GM12878 (cell line): ENCODE data around the gene HSPA12A. TPM values are rescaled to one million over a fixed set of nuclear protein-coding genes. Genes with fewer than 3 reads are reported as not detected.

ENCODE experiments used
- ATAC-seq: fragments of 200-7000 bp; cut with Tn5 transposase; 3 replicates; pipeline ENCODE4 v1.9.1; 2020; ENCODE audit warnings: mild to moderate bottlenecking, moderate library complexity
- BruUV-seq: library from RNA; stranded (reverse); fragments of 400-500 nt; replicated peaks from 2 replicates; lab custom pipeline; 2021; lab: Mats Ljungman, UMichigan
- CTCF ChIA-PET: fragments of 300-600 bp; sonication (Branson Sonifier 250); formaldehyde crosslinking; extraction: SDS; loops from one replicate; lab custom pipeline; 2021; ENCODE audit warnings: inconsistent platforms; lab: Yijun Ruan, JAX
- POLR2A ChIA-PET: fragments of 350-600 bp; formaldehyde crosslinking; extraction: SDS; loops from one replicate; lab custom pipeline; 2021; ENCODE audit warnings: inconsistent platforms; lab: Charles Lee
- RAD21 ChIA-PET: fragments of 300-600 bp; sonication (Branson Sonifier 250); formaldehyde crosslinking; loops from one replicate; lab custom pipeline; 2023; ENCODE audit warnings: antibody characterized with exemption; ENCODE audit not compliant: unreplicated experiment; lab: Charles Lee
- SMC1A ChIA-PET: fragments of 300-600 bp; sonication (Branson Sonifier 250); formaldehyde crosslinking; loops from one replicate; lab custom pipeline; 2023; ENCODE audit not compliant: unreplicated experiment, uncharacterized antibody; lab: Charles Lee
- DNase-seq: peaks from one replicate; pipeline ENCODE4 v3.0.0-alpha.2; 2011; ENCODE audit warnings: low read depth, low spot score
- FAIRE-seq: peaks from 3 replicates; lab custom pipeline; 2011; peaks lifted over from hg19 to GRCh38; lab: Jason Lieb, UNC
- H2AFZ ChIP-seq: 2 replicates; pipeline ENCODE4 v1.6.0; 2011; ENCODE audit warnings: low read depth, low read length, control low read depth; ENCODE audit not compliant: control insufficient read depth
- H3K27ac ChIP-seq: 2 replicates; pipeline ENCODE4 v1.5.1; 2011; ENCODE audit warnings: control low read depth; ENCODE audit not compliant: control insufficient read depth, insufficient read depth
- H3K27me3 ChIP-seq, 2 experiments: replicated peaks in 1 of 2; 2 replicates each; pipeline versions ENCODE4 v1.6.0 to v1.6.1; 2011; ENCODE audit warnings: low read length in 1 of 2; ENCODE audit not compliant: control insufficient read depth in 2 of 2, insufficient read depth in 2 of 2
- H3K36me3 ChIP-seq, 2 experiments: 2 replicates each; pipeline ENCODE4 v1.5.1; 2011; ENCODE audit warnings: low read length in 1 of 2; ENCODE audit not compliant: control insufficient read depth in 2 of 2, insufficient read depth in 2 of 2
- H3K4me1 ChIP-seq: 2 replicates; pipeline ENCODE4 v1.6.1; 2011; ENCODE audit warnings: mild to moderate bottlenecking, low read length, moderate library complexity, mixed read lengths; ENCODE audit not compliant: control insufficient read depth, insufficient read depth
- H3K4me2 ChIP-seq: 2 replicates; pipeline ENCODE4 v1.6.0; 2011; ENCODE audit warnings: control low read depth; ENCODE audit not compliant: control insufficient read depth, insufficient read depth
- H3K4me3 ChIP-seq: fragments of 200-600 bp; sonication (generic); 2 replicates; pipeline ENCODE4 v1.5.1; 2016
- H3K79me2 ChIP-seq: 2 replicates; pipeline ENCODE4 v1.6.0; 2011; ENCODE audit warnings: low read length; ENCODE audit not compliant: control insufficient read depth, insufficient read depth
- H3K9ac ChIP-seq: 2 replicates; pipeline ENCODE4 v1.8.0; 2011; ENCODE audit warnings: low read length, control low read depth, mixed read lengths; ENCODE audit not compliant: control insufficient read depth, insufficient read depth
- H3K9me3 ChIP-seq: replicated peaks from 3 replicates; pipeline ENCODE4 v1.5.1; 2011; ENCODE audit warnings: mild to moderate bottlenecking, low read length; ENCODE audit not compliant: control insufficient read depth, insufficient read depth
- H4K20me1 ChIP-seq: 2 replicates; pipeline ENCODE4 v1.6.0; 2011; ENCODE audit not compliant: control insufficient read depth, insufficient read depth
- ATF7 ChIP-seq: fragments of 450-650 bp; IDR thresholded peaks from 2 replicates; pipeline ENCODE4 v1.6.1; 2016; ENCODE audit warnings: low read depth, mild to moderate bottlenecking
- BCLAF1 ChIP-seq: fragments of 450-650 bp; IDR thresholded peaks from 2 replicates; pipeline ENCODE4 v1.6.1; 2017; ENCODE audit warnings: antibody characterized with exemption, mild to moderate bottlenecking, moderate library complexity
- PML ChIP-seq: IDR thresholded peaks from 2 replicates; pipeline ENCODE4 v1.6.1; 2012; ENCODE audit warnings: low read length, inconsistent platforms
- POLR2AphosphoS5 ChIP-seq: IDR thresholded peaks from 2 replicates; pipeline ENCODE4 v1.6.1; 2011; ENCODE audit warnings: mild to moderate bottlenecking, low read length, inconsistent platforms
- ZBTB11 ChIP-seq: fragments of 450-650 bp; formaldehyde crosslinking; IDR thresholded peaks from 2 replicates; pipeline ENCODE4 v1.5.0; 2022; ENCODE audit warnings: mild to moderate bottlenecking, missing genetic modification characterization
- ZNF217 ChIP-seq: fragments of 450-650 bp; IDR thresholded peaks from 2 replicates; pipeline ENCODE4 v1.6.1; 2017; ENCODE audit warnings: antibody characterized with exemption, mild to moderate bottlenecking
- WGBS: methylation state at CpG from one replicate; pipeline ENCODE4 v1.1.6; 2016; ENCODE audit warnings: low lambda C conversion rate; ENCODE audit not compliant: insufficient replicate concordance, insufficient coverage; ENCODE audit errors: missing lambda C conversion rate; 5-methylcytosine and 5-hydroxymethylcytosine counted together
- in situ Hi-C: fragments of 300-500 bp; cut with MboI; formaldehyde crosslinking; loops from 9 replicates; pipeline ENCODE4 v1.14.3; 2018; ENCODE audit warnings: mixed read lengths
- intact Hi-C: fragments of 100-400 bp; cut with micrococcal nuclease; formaldehyde crosslinking; loops from one replicate; pipeline ENCODE4 v1.14.2; 2022; ENCODE audit not compliant: unreplicated experiment
- polyA plus RNA-seq, 11 experiments: library from polyadenylated mRNA; depleted of rRNA in 4 of 11; unstranded in 6 of 11; stranded (reverse) in 5 of 11; fragments of >200 nt; fragmentation: Nextera tagmentation in 4 of 11; fragmentation: Illumina TruSeq in 1 of 11; extraction: Ambion mirVana in 4 of 11; extraction: Trizol in 1 of 11; gene quantifications; 1 replicate in 1 of 11; 2 replicates in 10 of 11; pipeline versions ENCODE4 v1.2.1 to v1.2.3, GENCODE V29; 2011 to 2016; ENCODE audit warnings: inconsistent platforms in 2 of 11, missing spikeins in 2 of 11, low read depth in 1 of 11
- total RNA-seq, 4 experiments: library from RNA; depleted of rRNA in 3 of 4; stranded (reverse); fragments of >200 nt in 3 of 4; fragmentation: Illumina TruSeq in 1 of 4; extraction: Trizol in 1 of 4; gene quantifications; 2 replicates each; pipeline versions ENCODE4 v1.2.1 to v1.2.3, GENCODE V29; 2013 to 2021

Gene HSPA12A
- total and polyA plus RNA-seq, 10 of the 15 experiments (the other 5 are each of a cell fraction or from before 2014, with no cell fraction given): 0.90 to 20.2 (median 2.8) TPM

GRCh38 chr10:116706281-116706680 lies 36.1 kb downstream of the HSPA12A start:
- WGBS: 34% methylated on average over 9 of the region's 9 CpGs
- in situ Hi-C loops (no loop called here), intact Hi-C loops (no loop called here)
- Histone ChIP-seq H3K27ac (no peak overlapping the region), H3K9me3 (no peaks in the 10 kb centered on the region), H3K9ac (no peak overlapping the region), H4K20me1 (no peaks in the 10 kb centered on the region), H3K4me2 (no peak overlapping the region), H3K4me1 (no peaks in the 10 kb centered on the region), H2AFZ (no peak overlapping the region), H3K36me3 (no peaks in the 10 kb centered on the region), H3K27me3 (no peaks in the 10 kb centered on the region; a peak in 1 of 4 replicates), H3K79me2 (no peaks in the 10 kb centered on the region), H3K4me3 (no peak overlapping the region)
- ChIA-PET SMC1A (no interaction called here), POLR2A (no interaction called here), CTCF (no interaction called here), RAD21 (no interaction called here)
- DNase-seq (no peak), FAIRE-seq (no peak), ATAC-seq (no peak)
- TF ChIP-seq ZBTB11 (CRISPR knock-in tag) (no peak), ZNF217 (no peak), POLR2AphosphoS5 (no peak)
- no TSS peak for BruUV-seq

GRCh38 chr10:116705498-116705897 lies 36.9 kb downstream of the HSPA12A start:
- Histone ChIP-seq H3K27ac (no peak overlapping the region), H3K9me3 (no peaks in the 10 kb centered on the region), H3K4me1 (no peaks in the 10 kb centered on the region), H3K4me3 (no peak overlapping the region), H3K9ac (no peak overlapping the region), H3K36me3 (no peaks in the 10 kb centered on the region), H2AFZ (no peak overlapping the region), H3K79me2 (no peaks in the 10 kb centered on the region), H3K4me2 (no peak overlapping the region), H3K27me3 (no peaks in the 10 kb centered on the region; a peak in 2 of 4 replicates), H4K20me1 (no peaks in the 10 kb centered on the region)
- SMC1A ChIA-PET: no interaction called here
- DNase-seq (no peak), FAIRE-seq (no peak), ATAC-seq (no peak)
- intact Hi-C loops (no loop called here), in situ Hi-C loops (no loop called here)
- POLR2A ChIA-PET: no interaction called here
- no TSS peak for BruUV-seq
- RAD21 ChIA-PET: no interaction called here
- 25% methylated on average over 7 of the region's 7 CpGs for WGBS
- CTCF ChIA-PET: no interaction called here
- TF ChIP-seq PML (no peak), BCLAF1 (no peak), ATF7 (no peak)
